Trophoblast cell (in vitro differentiated cells and primary cell): Measurements from ENCODE around the gene FIGNL2.

Source experiments
- DNase-seq, 2 donors: peaks; one replicate each; pipeline ENCODE4 v3.0.0-alpha.2; 2016
- H2AFZ ChIP-seq: 2 replicates; pipeline ENCODE4 v1.6.1; 2013; ENCODE audit warnings: low read length, moderate library complexity, mild to moderate bottlenecking; ENCODE audit not compliant: insufficient read depth, poor library complexity
- H2AK5ac ChIP-seq: 2 replicates; pipeline ENCODE4 v1.6.1; 2013; ENCODE audit warnings: mild to moderate bottlenecking, low read length
- H2BK120ac ChIP-seq: 2 replicates; pipeline ENCODE4 v1.6.1; 2013; ENCODE audit warnings: low read length, mild to moderate bottlenecking, moderate library complexity; ENCODE audit not compliant: insufficient read depth, poor library complexity
- H2BK12ac ChIP-seq: 2 replicates; pipeline ENCODE4 v1.6.1; 2013; ENCODE audit warnings: mild to moderate bottlenecking, low read length, moderate library complexity
- H2BK5ac ChIP-seq: 2 replicates; pipeline ENCODE4 v1.6.1; 2013; ENCODE audit warnings: low read length, low read depth, moderate library complexity, mild to moderate bottlenecking; ENCODE audit not compliant: poor library complexity
- H3K14ac ChIP-seq: 2 replicates; pipeline ENCODE4 v1.6.1; 2013; ENCODE audit warnings: mild to moderate bottlenecking, low read length
- H3K18ac ChIP-seq: 2 replicates; pipeline ENCODE4 v1.6.1; 2013; ENCODE audit warnings: mild to moderate bottlenecking, low read length
- H3K23ac ChIP-seq: 2 replicates; pipeline ENCODE4 v1.6.1; 2013; ENCODE audit warnings: low read length
- H3K27ac ChIP-seq: 2 replicates; pipeline ENCODE4 v1.5.1; 2013; ENCODE audit warnings: low read depth, mild to moderate bottlenecking, inconsistent platforms, low read length, moderate library complexity
- H3K27me3 ChIP-seq: 2 replicates; pipeline ENCODE4 v1.6.1; 2013; ENCODE audit warnings: inconsistent platforms, mild to moderate bottlenecking, low read length, moderate library complexity; ENCODE audit not compliant: insufficient read depth
- H3K36me3 ChIP-seq, 2 experiments: 1 replicate in 1 of 2; 2 replicates in 1 of 2; pipeline ENCODE4 v1.6.1; 2013; ENCODE audit warnings: low read length in 2 of 2, mild to moderate bottlenecking in 2 of 2, moderate library complexity in 1 of 2; ENCODE audit not compliant: insufficient read depth in 2 of 2, control insufficient read depth in 1 of 2
- H3K4ac ChIP-seq: 2 replicates; pipeline ENCODE4 v1.6.1; 2013; ENCODE audit warnings: low read depth, mild to moderate bottlenecking, low read length, moderate library complexity
- H3K4me1 ChIP-seq, 2 experiments: 1 replicate in 1 of 2; 2 replicates in 1 of 2; pipeline ENCODE4 v1.6.1; 2013; ENCODE audit warnings: low read length in 2 of 2, mild to moderate bottlenecking in 2 of 2, moderate library complexity in 1 of 2; ENCODE audit not compliant: insufficient read depth in 2 of 2, control insufficient read depth in 1 of 2
- H3K4me2 ChIP-seq: 2 replicates; pipeline ENCODE4 v1.6.1; 2013; ENCODE audit warnings: inconsistent platforms, mild to moderate bottlenecking, low read length, moderate library complexity
- H3K4me3 ChIP-seq: 2 replicates; pipeline ENCODE4 v1.5.1; 2013; ENCODE audit warnings: mild to moderate bottlenecking, low read depth, low read length, inconsistent platforms
- H3K79me1 ChIP-seq: one replicate; pipeline ENCODE4 v1.6.1; 2013; ENCODE audit warnings: low read length
- H3K79me2 ChIP-seq: 2 replicates; pipeline ENCODE4 v1.6.1; 2013; ENCODE audit warnings: low read length, mild to moderate bottlenecking; ENCODE audit not compliant: control insufficient read depth, insufficient read depth, poor library complexity
- H3K9ac ChIP-seq: 2 replicates; pipeline ENCODE4 v1.6.1; 2013; ENCODE audit warnings: mild to moderate bottlenecking, low read length
- H3K9me3 ChIP-seq: 2 replicates; pipeline ENCODE4 v1.6.1; 2013; ENCODE audit warnings: low read depth, mild to moderate bottlenecking, control low read depth, inconsistent platforms, low read length; ENCODE audit not compliant: insufficient read depth
- H4K12ac ChIP-seq: 2 replicates; pipeline ENCODE4 v1.6.1; 2013; ENCODE audit warnings: low read depth, mild to moderate bottlenecking, low read length, moderate library complexity
- H4K8ac ChIP-seq: 2 replicates; pipeline ENCODE4 v1.6.1; 2013; ENCODE audit warnings: low read depth, mild to moderate bottlenecking, low read length, moderate library complexity
- H4K91ac ChIP-seq: one replicate; pipeline ENCODE4 v1.6.1; 2013; ENCODE audit warnings: low read depth, mild to moderate bottlenecking, low read length, moderate library complexity
- WGBS: extraction: QIAGEN DNeasy Blood & Tissue Kit; methylation state at CpG from one replicate; pipeline ENCODE4 v1.1.7; 2013; ENCODE audit warnings: missing lambda C conversion rate; ENCODE audit not compliant: insufficient read length, insufficient coverage; ENCODE audit errors: extremely low coverage; 5-methylcytosine and 5-hydroxymethylcytosine counted together

Gene FIGNL2

DNA sequence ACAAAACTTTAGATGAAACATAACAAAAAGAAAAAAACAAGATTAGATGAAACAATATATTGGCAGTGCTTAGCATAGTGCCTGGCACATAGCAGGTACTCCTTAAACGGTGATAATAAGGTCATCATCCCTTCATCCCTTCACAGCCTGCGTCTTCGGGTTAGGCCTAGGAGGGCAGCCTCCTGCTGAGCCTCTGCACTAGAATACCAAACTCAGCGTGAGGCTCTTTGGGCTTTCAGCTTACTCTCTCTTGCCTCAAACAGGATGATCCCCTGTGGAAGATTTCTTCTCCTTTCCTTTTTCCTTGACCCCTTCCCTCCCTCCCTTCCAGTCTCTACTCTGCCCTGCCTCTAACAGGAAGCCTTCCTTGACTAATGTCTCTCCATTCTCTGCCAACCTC is 14.4 kb upstream of the FIGNL2 start:
- WGBS: no CpG with 5 or more reads among the region's 4 CpGs
- Histone ChIP-seq H2BK5ac (no peak overlapping the region), H3K9me3 (no peaks in the 10 kb centered on the region), H2BK12ac (no peak overlapping the region), H4K8ac (peak overlapping the region; percentile 7), H2BK120ac (peak overlapping the region; percentile 2), H3K4me3 (no peak overlapping the region), H3K4me2 (no peak overlapping the region), H2AK5ac (no peak overlapping the region), H3K4ac (no peak overlapping the region), H3K9ac (no peak overlapping the region), H3K27ac (no peak overlapping the region), H3K18ac (no peak overlapping the region), H3K36me3 (no peaks in the 10 kb centered on the region), H4K91ac (peak overlapping the region; percentile 9), H4K12ac (no peak overlapping the region), H3K27me3 (no peaks in the 10 kb centered on the region), H3K23ac (no peak overlapping the region), H3K14ac (no peak overlapping the region), H2AFZ (no peak overlapping the region), H3K79me2 (no peaks in the 10 kb centered on the region), H3K79me1 (peaks cover 19% of the 10 kb centered on the region), H3K4me1 (peaks cover 25 to 29% of the 10 kb centered on the region in 2 experiments)
- DNase-seq: no peak

- no peak for DNase-seq
Observed at GRCh38 chr12:51860986-51861385, 12.5 kb upstream of the FIGNL2 start.

GRCh38 chr12:51855586-51856428 is 7.3 kb upstream of the FIGNL2 start:
- Histone ChIP-seq H3K79me2 (no peaks in the 10 kb centered on the region), H3K79me1 (peaks cover 12% of the 10 kb centered on the region), H3K4me1 (peaks cover 4 to 13% of the 10 kb centered on the region in 2 experiments), H3K4ac (peak overlapping the region; percentile 43), H3K36me3 (no peaks in the 10 kb centered on the region), H3K27me3 (no peaks in the 10 kb centered on the region), H3K4me2 (peak overlapping the region; percentile 72), H4K8ac (peak overlapping the region; percentile 80), H4K12ac (peak overlapping the region; percentile 50), H3K14ac (peak overlapping the region; percentile 43), H3K4me3 (peak overlapping the region; percentile 24), H2BK12ac (peak overlapping the region; percentile 68), H4K91ac (peak overlapping the region; percentile 90), H2AK5ac (peak overlapping the region; percentile 75), H2BK5ac (peak overlapping the region; percentile 54), H2BK120ac (peak overlapping the region; percentile 67), H3K23ac (no peak overlapping the region), H3K27ac (peak overlapping the region; percentile 78), H3K18ac (peak overlapping the region; percentile 65), H3K9me3 (no peaks in the 10 kb centered on the region), H2AFZ (peak overlapping the region; percentile 77), H3K9ac (no peak overlapping the region)
- WGBS: no CpG with 5 or more reads among the region's 21 CpGs
- DNase-seq: peak; percentile 73 to 80

More at GRCh38 chr12:51860986-51861385, 12.5 kb upstream of the FIGNL2 start:
- H3K4me3 ChIP-seq: no peak overlapping the region
- peaks cover 24 to 31% of the 10 kb centered on the region in 2 experiments for H3K4me1 ChIP-seq
- peaks cover 20% of the 10 kb centered on the region for H3K79me1 ChIP-seq
- no peak overlapping the region for H3K4ac ChIP-seq
- no peak overlapping the region for H3K9ac ChIP-seq
- H2AFZ ChIP-seq: no peak overlapping the region
- H4K12ac ChIP-seq: no peak overlapping the region
- no peak overlapping the region for H3K14ac ChIP-seq
- H3K23ac ChIP-seq: no peak overlapping the region
- H3K18ac ChIP-seq: no peak overlapping the region
- no peak overlapping the region for H4K91ac ChIP-seq
- H3K36me3 ChIP-seq: no peaks in the 10 kb centered on the region
- H2BK5ac ChIP-seq: no peak overlapping the region
- no peaks in the 10 kb centered on the region for H3K9me3 ChIP-seq
- no peaks in the 10 kb centered on the region for H3K27me3 ChIP-seq
- no peak overlapping the region for H4K8ac ChIP-seq
- WGBS: no CpG with 5 or more reads among the region's 3 CpGs
- no peak overlapping the region for H3K27ac ChIP-seq
- no peak overlapping the region for H2BK120ac ChIP-seq
- H3K79me2 ChIP-seq: no peaks in the 10 kb centered on the region
- H3K4me2 ChIP-seq: no peak overlapping the region
- no peak overlapping the region for H2AK5ac ChIP-seq
- no peak overlapping the region for H2BK12ac ChIP-seq

- H3K4me3 ChIP-seq: no peak overlapping the region
- H3K4ac ChIP-seq: no peak overlapping the region
- H3K18ac ChIP-seq: no peak overlapping the region
- H3K79me2 ChIP-seq: peaks cover 11% of the 10 kb centered on the region
- peaks cover 24% of the 10 kb centered on the region for H3K79me1 ChIP-seq
- H3K23ac ChIP-seq: no peak overlapping the region
- peaks cover 7 to 22% of the 10 kb centered on the region in 2 experiments for H3K4me1 ChIP-seq
- H4K12ac ChIP-seq: no peak overlapping the region
- DNase-seq: no peak
- H3K27me3 ChIP-seq: no peaks in the 10 kb centered on the region
- no peak overlapping the region for H2BK12ac ChIP-seq
- no peak overlapping the region for H4K8ac ChIP-seq
- no peaks in the 10 kb centered on the region for H3K36me3 ChIP-seq
- no CpG with 5 or more reads among the region's 5 CpGs for WGBS
- H3K9ac ChIP-seq: no peak overlapping the region
- no peak overlapping the region for H3K4me2 ChIP-seq
- H3K14ac ChIP-seq: no peak overlapping the region
- H2BK5ac ChIP-seq: no peak overlapping the region
- H2AFZ ChIP-seq: no peak overlapping the region
- no peak overlapping the region for H3K27ac ChIP-seq
- H3K9me3 ChIP-seq: no peaks in the 10 kb centered on the region
- H2BK120ac ChIP-seq: no peak overlapping the region
- H4K91ac ChIP-seq: no peak overlapping the region
- no peak overlapping the region for H2AK5ac ChIP-seq
Observed at GRCh38 chr12:51852404-51853137, 4.1 kb upstream of the FIGNL2 start.
